CD4-positive, alpha-beta T cell treated with Interleukin-12 subunit alpha and Interleukin-12 subunit beta, for 1 hour (primary cell): ENCODE results near the gene XRCC3.
"Not testable (repeated sequence)": the region's sequence is repeated elsewhere in the genome, so short reads cannot be mapped to it uniquely, and the experiment has no call there.

ENCODE experiments used
- DNase-seq: peaks from one replicate; pipeline ENCODE4 v3.0.0-alpha.2; 2020

Gene XRCC3

DNA sequence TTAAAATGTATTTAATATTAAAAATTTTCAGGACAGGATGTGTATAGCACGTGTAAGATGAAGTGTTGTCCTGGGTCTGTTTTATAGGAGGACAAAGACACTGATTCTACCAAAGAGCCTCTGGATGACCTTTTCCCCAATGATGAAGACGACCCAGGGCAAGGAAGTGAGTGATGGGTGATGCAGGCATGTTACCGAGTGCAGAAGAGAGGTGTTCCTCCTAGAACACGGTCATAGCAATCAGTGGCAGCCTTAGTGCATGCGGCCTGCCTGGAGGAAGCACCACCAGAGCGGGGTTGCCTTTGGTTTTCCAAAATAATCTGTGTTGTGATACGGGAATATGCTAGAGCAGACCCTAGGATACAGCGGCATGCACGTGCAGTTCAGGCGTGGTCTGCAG, 53.2 kb downstream of the XRCC3 start:
- no peak for DNase-seq

DNA sequence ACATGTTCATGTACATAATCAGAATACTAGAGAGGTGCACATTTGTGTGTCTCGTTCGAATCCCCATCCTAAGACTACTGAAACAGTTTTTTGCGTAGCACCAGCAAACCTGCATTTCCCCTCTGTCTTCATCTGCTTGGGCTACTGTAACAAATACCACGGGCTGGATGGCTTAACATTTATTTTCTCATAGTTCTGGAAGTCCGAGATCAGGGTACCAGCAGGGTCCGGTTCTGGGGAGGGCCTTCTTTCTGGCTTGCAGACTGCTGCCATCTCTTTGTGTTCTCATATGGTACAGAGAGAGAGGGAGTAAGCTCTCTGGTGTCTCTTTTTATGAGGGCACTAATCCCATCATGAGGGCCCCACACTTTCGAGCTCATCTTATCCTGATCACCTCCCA, 55.6 kb downstream of the XRCC3 start:
- DNase-seq, result no peak

DNA sequence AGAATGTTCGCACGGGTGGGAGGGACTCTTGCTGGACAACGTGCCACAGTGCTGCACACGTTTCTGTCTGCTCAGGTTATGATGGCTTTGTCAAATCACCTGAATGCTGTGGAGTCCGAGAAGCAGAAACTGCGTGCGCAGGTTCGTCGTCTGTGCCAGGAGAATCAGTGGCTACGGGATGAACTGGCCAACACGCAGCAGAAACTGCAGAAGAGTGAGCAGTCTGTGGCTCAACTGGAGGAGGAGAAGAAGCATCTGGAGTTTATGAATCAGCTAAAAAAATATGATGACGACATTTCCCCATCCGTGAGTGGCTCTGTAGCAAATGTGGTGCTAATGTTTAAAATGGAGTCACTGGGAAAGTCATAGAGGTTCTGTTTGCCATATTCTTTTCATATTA, 57.8 kb downstream of the XRCC3 start:
- DNase-seq, result no peak

DNA sequence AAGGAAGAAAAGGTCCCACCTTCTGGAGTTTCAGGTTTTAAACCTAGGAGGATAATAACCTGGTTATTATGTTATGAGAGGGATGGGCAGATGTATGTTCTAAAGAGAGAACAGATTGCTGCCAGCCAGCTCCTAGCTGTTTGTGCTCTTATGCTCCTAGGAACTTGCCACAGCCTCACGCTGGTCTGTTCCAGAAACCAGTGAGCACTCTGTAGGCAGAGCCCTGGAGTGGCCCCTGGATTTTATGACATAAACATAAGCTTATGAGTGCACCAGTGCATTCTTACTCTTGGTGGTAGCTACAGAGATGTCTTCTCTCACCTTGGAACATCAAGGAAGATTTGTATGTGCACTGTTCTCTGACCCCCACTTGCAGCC, 58.5 kb downstream of the XRCC3 start:
- no peak for DNase-seq

DNA sequence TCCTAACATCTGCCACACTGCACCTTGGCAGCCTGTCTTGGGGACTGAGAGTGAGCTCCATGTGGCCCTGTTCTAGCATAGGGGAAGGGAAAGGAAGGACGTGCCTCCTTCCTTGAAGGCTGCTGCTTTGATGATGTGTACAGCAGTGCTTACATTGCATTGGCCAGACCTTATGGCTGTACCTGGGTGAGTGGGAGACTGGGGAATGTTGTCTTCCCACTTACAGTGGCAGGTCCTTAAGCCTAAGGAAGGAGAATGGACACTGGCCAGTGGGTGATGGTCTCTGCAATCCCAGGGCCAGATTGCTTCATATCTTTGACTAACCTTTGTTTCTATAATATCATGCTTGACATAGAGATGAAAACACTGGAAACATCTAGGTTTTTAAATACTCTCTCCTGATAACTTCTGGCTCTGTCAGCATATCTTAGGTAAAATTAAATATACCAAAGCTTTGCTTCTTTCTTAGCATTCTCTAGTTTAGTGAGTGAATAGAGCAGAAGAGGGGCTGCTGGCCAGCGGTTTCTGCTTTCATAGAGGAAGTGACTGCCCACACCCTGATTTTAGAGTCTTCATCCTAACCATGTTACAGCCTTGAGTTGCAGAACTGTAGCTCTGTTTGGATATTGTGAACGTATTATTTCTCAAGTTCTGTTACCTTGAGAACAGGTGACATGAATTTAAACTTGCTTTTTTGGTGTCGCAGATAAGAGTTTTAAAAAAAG, 59.1 kb downstream of the XRCC3 start:
- no peak for DNase-seq

DNA sequence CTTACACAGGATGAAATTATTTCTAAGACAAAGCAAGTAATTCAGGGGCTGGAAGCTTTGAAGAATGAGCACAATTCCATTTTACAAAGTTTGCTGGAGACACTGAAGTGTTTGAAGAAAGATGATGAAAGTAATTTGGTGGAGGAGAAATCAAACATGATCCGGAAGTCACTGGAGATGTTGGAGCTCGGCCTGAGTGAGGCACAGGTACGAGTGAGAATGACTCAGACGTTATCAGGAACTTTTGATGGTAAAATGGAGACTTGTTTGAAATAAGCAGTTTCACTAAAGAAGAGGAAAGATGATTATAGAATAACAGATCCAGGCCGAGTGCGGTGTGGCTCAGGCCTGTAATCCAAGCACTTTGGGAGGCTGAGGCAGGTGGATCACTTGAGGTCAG, 60.6 kb downstream of the XRCC3 start:
- no peak for DNase-seq

DNA sequence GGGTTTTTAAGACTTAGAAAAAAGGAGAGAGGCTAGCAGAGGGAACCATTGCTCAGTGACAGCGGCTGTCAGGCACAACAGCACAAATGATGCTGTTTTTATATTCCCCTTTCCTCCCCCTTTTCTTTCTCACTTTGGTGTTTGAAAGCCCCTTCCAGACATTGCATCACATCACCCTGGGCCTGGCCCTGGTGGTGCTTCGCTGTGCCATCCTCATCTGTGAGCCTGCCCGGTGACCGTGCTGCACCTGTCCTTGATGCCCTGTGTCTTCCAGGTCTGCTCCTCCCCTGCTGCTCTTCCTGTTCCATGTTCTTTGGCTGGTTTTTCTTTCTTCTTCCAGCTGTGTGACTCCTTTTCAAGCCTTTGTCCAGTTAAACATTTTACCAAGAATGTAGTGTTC, 61.4 kb downstream of the XRCC3 start:
- no peak for DNase-seq

DNA sequence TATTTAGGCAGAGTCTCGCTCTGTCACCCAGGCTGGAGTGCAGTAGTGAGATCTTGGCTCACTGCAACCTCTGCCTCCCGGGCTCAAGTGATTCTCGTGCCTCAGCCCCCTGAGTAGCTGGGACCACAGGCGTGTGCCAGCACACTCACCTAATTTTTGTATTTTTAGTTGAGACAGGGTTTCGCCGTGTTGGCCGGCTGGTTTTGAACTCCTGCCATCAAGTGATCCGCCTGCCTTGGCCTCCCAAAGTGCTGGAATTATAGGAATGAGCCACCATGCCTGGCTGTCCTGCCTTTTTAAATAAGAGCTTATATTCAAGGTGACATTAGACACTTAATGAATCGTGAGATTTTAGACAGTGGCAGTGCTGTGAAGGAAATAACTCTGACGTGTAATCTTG, 61.9 kb downstream of the XRCC3 start:
- DNase-seq, result not testable (repeated sequence)

DNA sequence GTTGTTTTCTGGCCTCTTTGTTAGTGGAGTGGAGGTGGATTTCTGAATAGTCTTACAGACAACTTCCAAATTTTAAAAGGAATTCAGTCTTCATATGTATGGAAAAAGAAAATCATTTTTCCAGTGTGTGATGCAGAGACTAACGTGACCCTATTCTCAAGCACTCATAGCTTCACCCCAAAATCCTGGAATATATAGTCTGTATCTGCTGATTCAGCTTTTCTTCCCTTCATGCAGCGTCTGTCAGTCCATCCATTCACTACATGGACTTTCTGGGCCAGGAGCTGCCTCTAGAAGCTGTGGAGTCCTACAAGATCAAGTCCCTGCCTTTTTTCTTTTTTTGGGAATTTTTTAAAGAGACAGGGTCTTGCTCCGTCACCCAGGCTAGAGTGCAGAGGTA, 62.4 kb downstream of the XRCC3 start:
- DNase-seq, result no peak

DNA sequence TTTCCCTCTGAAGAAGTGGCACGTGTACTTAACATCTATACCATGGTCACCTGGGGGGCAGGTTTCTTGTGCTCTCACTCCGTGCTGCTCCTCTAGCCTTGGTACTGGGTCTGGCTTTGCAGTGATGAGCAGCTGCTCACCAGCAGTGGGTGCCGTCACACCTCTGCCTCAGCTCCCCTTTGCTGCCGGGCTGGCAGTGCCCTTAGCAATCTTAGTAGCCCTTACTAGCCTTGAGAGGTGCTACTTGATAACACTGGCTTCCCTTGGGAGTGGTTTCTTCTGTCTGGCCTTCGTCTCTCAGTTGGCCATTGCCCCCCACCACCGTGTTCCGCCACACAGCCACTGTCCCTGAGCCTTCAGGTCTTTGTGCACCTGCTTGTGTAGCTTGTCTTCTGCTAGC, 63.7 kb downstream of the XRCC3 start:
- no peak for DNase-seq

DNA sequence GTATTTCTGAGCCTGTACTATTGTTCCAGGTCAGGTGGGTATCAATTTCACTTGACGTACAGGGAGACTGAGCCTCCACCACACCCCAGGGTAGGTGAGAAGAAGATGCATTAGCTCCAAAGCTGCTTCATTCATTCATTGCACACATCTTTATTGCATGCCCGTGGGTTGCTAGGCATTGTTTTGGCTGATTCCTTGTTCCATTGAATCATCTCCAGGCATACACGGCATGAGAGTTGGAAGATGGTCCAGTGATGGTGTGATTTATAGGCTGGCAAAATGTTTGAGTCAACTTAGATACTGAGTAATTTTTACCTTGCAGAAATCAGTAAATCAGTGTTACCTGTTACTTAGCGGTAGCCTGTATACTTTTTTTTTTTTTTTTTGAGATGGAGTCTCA, 65.0 kb downstream of the XRCC3 start:
- no peak for DNase-seq

DNA sequence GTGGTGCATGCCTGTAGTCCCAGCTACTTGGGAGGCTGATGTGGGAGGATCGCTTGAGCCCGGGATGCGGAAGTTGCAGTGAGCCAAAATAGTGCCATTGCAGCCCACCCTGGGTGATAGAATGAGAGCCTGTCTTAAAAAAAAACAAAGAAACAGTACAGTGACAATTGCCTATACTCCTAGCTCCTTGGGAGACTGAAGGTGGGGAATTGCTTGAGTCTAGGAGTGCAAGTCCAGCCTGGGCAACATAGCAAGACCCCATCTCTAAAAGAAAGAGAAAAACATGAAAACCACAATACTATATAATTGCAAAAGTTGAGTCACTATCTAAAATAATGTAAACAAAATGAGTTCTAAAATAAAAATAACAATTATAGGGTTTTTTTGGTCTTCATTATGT, 66.2 kb downstream of the XRCC3 start:
- no peak for DNase-seq
